GM06990 (cell line): ENCODE results near the gene PAQR6.

Experiments
- DNase-seq: peaks from one replicate; pipeline ENCODE4 v3.0.0-alpha.2; 2011; ENCODE audit not compliant: insufficient read length; ENCODE audit errors: extremely low read depth
- H3K27me3 ChIP-seq: replicated peaks from 2 replicates; pipeline ENCODE4 v1.6.0; 2011; ENCODE audit warnings: low read length; ENCODE audit not compliant: control insufficient read depth, insufficient read depth
- H3K36me3 ChIP-seq: 2 replicates; pipeline ENCODE4 v1.5.1; 2011; ENCODE audit warnings: low read length; ENCODE audit not compliant: control insufficient read depth, insufficient read depth
- H3K4me3 ChIP-seq: replicated peaks from 2 replicates; pipeline ENCODE4 v1.5.1; 2011; ENCODE audit warnings: low read depth, mild to moderate bottlenecking, control low read depth, low read length
- TF ChIP-seq, protein P1 (sequence below): IDR thresholded peaks from 2 replicates; pipeline ENCODE4 v1.5.1; 2011; ENCODE audit warnings: low read length, control low read depth, mild to moderate bottlenecking, inconsistent platforms; ENCODE audit not compliant: insufficient read depth, poor library complexity, severe bottlenecking

The PAQR6 gene

DNA sequence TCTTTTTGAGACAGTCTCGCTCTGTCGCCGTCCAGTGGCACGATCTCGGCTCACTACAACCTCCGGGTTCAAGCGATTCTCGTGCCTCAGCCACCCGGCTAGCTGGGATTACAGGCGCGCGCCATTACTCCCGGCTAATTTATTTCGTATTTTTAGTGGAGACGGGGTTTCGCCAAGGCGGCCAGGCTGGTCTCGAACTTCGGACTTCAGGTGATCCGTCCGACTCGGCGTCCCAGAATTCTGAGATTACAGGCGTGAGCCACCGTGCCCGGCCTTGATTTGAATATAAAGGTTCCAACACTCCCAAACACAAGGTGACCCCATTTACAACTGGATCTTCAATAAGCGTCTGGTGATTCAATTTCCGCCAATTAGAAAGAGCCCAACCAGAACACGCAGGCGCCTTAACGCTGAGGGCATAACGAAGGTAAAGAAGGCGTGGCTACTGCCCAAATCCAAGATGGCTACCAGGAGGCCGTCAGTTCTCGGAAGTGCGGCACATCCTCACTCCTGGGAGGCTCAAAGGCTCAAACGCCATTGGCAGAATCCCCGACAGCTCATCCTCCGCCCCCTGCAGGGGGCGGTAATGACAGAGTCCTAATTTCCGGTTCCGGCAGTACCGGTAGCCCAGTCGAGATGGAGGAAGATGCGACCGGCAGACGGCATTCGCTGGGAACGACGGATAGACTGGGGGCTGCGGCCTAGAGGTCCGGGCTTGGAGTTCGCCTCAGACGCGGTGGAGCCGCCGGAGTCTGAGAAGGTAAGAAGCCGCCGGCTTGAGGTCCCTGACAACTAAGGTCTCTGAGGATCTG lies 54.2 kb downstream of the PAQR6 start, which contains the start of gene SLC25A44:
Gene SLC25A44 (plus strand): TSS at position 617 of the 812 bp plus-strand sequence. CDS start 5,744 bp downstream, outside the sequence.
- peak; percentile 90 for DNase-seq
- TF ChIP-seq, protein P1, sequence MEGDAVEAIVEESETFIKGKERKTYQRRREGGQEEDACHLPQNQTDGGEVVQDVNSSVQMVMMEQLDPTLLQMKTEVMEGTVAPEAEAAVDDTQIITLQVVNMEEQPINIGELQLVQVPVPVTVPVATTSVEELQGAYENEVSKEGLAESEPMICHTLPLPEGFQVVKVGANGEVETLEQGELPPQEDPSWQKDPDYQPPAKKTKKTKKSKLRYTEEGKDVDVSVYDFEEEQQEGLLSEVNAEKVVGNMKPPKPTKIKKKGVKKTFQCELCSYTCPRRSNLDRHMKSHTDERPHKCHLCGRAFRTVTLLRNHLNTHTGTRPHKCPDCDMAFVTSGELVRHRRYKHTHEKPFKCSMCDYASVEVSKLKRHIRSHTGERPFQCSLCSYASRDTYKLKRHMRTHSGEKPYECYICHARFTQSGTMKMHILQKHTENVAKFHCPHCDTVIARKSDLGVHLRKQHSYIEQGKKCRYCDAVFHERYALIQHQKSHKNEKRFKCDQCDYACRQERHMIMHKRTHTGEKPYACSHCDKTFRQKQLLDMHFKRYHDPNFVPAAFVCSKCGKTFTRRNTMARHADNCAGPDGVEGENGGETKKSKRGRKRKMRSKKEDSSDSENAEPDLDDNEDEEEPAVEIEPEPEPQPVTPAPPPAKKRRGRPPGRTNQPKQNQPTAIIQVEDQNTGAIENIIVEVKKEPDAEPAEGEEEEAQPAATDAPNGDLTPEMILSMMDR = peak; percentile 29

More for the DNA sequence above, 54.2 kb downstream of the PAQR6 start, which contains the start of gene SLC25A44:
- peaks cover 5% of the 10 kb centered on the region for H3K36me3 ChIP-seq
- peak within 1 kb of the TSS; percentile 100 for H3K4me3 ChIP-seq
- no peaks in the 10 kb centered on the region for H3K27me3 ChIP-seq
